Activated gamma-delta T cell treated with anti-CD3 and anti-CD28 coated beads, Interleukin-2, amount 50 U/mL, for 16 hours (primary cell): ENCODE measurements around the gene KCNJ1.

ENCODE experiments used
- DNase-seq: peaks from one replicate; pipeline ENCODE4 v3.0.0-alpha.2; 2020; ENCODE audit warnings: low read depth

Gene KCNJ1

DNA sequence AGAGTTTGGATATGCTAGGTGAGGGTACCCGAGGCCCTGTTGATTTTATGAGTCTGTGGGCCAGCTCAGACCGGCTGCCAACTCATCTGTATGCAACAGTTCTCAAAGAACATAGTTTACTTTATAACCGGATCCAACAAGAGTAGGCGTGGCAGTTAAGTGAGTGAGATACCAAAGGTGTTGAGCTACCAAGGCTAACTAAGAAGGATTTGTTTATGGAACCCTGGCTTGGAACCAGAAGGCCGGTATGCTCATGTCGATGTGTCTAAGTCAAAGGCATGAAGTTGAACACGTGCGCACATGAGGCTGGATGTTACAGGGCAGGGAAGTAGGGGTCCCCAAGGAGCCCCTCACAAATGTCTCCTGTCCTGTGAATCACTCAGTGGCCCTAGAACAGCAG lies at the start of gene KCNJ1:
TSS of gene KCNJ1 (minus strand) at position 20 of the 400 bp plus-strand sequence. CDS start 27,053 bp downstream, outside the sequence.
- no peak for DNase-seq

GRCh38 chr11:128916681-128917080 lies 49.6 kb upstream of the KCNJ1 start:
- DNase-seq, result no peak

GRCh38 chr11:128916037-128916572 lies 49.0 kb upstream of the KCNJ1 start:
- no peak for DNase-seq

- no peak for DNase-seq
Measured at GRCh38 chr11:128915149-128915521, 48.0 kb upstream of the KCNJ1 start.

DNA sequence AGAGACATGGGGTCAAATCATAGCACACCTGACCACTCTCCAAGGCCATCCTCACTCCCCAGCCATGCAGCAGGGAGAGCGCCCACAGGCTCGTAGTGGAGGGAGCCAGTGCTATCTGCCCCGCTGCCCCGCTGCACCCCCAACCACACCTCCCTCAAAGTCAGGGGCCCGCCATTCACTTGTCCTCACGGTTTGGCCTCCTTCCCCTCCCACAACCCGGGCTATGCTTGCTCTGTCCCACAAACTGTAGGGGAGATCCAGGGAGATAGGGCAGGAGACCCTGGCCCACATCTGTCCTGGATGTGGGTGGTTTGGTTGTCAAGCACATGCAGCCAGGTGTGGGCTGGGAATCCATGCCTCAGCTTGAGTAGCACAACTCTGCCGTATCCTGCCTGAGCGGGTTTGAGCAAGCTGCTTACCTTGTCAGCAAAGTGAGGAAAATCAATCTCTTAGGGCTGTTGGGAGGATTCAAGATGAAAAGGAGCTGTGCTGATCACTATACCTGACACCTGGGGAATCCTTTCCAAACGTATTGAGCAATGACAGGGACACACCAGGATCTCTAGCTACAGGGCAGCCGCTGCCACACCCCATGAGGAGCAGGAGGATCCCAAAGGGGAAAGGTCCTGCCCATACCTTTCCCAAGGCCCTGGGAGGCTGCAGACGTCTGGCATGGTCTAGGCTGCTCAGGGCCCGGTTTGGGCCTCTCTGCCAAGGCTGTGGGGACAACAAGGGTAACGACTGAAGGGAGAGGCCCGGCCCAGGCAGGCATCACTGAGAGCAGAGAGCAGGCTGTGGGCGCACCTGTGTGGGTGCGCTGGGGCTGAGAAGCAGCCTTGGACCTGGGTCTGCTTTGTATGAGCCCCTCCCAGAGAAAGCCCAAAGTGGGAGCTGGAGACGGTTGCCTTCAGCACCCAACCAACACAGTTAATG lies 47.4 kb upstream of the KCNJ1 start:
- no peak for DNase-seq

- no peak for DNase-seq
Measured at GRCh38 chr11:128913806-128914205, 46.7 kb upstream of the KCNJ1 start.

DNA sequence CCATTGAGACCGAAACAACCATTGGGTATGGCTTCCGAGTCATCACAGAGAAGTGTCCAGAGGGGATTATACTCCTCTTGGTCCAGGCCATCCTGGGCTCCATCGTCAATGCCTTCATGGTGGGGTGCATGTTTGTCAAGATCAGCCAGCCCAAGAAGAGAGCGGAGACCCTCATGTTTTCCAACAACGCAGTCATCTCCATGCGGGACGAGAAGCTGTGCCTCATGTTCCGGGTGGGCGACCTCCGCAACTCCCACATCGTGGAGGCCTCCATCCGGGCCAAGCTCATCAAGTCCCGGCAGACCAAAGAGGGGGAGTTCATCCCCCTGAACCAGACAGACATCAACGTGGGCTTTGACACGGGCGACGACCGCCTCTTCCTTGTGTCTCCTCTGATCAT lies 44.6 kb upstream of the KCNJ1 start:
- no peak for DNase-seq

GRCh38 chr11:128911239-128911638 lies 44.1 kb upstream of the KCNJ1 start:
- no peak for DNase-seq

DNA sequence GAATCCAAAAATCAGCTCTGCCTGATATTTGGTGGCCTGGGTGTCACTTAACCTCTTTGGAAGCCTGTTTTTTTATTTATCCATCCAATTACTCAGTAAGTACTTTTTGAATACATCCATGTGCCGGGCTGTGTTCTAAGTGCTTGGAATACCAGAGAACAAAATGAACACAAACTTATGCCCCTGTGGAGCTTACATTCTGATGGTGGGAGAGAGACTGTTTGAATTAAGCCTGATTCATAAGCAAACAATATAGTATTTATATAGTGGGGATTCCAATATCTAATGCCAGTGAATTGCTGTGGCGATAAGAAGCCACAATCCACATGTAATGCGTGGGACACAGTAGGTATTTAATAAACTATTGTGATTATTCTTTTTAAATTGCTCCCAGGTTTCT lies 43.5 kb upstream of the KCNJ1 start:
- DNase-seq, result no peak

DNA sequence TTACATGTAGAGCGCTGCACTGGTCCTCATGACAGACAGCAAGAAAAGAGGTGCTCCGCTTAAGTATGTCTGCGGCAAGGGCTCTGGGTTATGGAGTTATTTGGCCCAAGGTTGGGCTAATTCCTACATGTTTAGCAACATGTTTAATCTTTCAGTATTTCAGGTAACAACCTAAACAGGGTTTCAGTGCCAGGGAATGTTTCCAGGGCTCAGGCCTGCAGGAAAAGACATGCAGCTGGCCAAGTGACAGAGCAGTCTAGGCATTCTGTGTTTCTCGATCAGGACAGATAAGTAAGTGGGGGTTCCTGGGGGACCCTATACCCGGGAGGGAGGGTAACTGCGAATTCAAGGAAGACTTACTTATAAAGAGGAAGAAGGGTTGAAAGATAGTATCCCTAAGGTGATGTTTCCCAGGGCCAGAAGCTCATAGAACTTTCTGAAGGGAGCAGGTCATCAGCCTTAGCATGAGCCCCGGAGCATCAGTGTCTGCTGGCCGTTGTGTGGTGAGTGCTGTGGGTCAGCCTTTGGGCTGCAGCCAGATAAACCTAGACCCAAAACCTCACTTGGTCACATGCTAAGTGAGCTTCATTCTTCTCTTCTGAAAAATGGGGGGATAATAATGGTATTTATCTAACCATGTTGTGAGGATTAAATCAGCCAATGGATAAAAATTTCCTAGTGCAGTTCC lies 42.5 kb upstream of the KCNJ1 start:
- DNase-seq, result no peak

GRCh38 chr11:128908391-128909246 lies 41.5 kb upstream of the KCNJ1 start:
- no peak for DNase-seq

GRCh38 chr11:128907585-128907984 lies 40.5 kb upstream of the KCNJ1 start:
- no peak for DNase-seq

DNA sequence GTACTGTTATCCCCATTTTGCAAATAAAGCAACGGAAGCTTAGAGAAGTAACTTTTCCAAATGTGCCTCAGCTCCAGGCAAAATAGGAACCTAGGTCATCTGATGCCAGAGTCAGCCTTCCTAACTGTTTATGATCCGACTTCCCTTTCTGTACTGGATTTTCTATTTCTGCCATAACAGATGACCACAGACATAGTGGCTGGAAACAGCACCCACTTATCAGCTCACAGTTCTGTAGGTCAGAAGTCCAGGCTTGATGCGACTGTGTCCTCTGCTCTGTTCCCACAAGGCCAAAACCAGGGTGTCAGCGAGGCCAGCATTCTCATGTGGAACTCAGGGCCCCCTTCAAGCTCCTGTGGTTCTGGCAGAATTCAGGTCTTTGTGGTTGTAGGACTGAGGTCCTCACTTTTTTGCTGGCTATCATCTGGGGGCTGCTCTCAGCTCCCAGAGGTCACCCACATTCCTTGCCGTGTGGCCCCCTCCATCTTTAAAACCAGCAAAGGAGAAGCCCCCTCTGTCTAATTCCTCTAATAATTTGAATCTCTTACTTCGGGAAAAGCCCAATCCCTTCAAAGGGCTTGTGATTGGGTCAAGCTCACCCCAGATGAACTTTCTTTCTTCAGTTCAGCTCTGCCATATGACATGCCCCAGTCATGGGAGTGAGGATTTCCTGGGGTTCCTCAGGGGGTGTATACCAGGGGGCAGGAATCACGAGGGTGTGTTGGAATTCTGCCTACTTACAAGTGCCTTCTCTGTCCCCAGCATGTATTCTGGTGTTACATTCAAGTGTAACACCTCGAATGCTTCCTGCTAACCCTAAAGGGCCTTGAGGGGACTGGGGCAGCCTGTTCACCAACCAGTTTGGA lies 39.3 kb upstream of the KCNJ1 start:
- no peak for DNase-seq

- no peak for DNase-seq
Measured at GRCh38 chr11:128905345-128906184, 38.5 kb upstream of the KCNJ1 start.

DNA sequence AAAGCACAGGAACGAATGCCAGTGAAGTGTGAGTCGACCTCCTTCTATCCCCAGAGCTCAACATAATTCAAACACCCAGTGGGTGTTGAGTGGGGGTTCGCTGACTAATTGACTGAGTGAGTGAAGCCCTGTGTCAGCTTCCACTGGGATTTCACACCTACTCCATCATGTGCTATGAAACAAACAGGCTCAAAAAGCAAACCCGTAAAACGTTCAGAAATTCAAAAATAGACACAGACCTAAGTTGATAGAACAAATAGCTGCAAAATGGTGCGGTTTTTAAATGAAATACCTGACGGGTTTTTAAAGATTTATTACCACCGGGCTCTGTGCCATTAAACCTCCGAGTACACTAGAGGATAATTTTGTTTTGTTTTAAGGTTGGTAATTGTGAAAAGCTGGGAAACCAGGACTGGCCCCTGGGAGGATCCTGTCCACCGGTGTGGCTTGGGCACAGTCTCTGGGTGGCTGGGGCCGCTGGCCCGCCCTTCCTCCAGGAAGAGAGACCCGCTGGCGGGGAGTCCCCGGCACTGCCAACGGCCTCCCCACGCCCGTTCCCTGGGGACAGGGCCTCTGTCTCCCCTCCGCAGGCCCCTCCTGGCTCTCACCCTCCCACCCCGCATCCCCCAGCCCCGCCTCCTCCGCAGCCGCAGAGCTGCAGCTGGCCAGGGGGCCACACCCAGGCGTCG lies 37.7 kb upstream of the KCNJ1 start:
- no peak for DNase-seq

DNA sequence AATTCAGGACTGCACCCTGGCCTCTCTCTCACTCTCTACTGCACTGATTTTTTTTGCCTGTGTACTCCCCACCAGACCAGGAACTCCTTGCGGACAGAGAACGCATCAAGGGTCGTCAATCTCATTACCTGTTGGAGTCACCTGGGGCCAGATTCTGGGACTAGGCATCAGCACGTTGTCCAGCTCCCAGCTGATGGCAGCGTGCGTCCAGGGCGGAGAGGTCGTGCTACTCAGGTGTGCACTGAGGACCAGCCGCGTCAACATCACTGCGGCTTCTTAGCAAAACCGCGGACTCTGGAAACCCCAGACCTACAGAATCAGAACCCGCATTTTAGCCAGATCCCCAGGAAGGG lies 37.2 kb upstream of the KCNJ1 start:
- DNase-seq, result no peak

GRCh38 chr11:128903248-128904061 lies 36.4 kb upstream of the KCNJ1 start:
- no peak for DNase-seq

GRCh38 chr11:128902515-128903066 lies 35.5 kb upstream of the KCNJ1 start:
- no peak for DNase-seq
